MCF 10A (cell line): ENCODE results near the gene SYAP1. TPM values are rescaled to one million over a fixed set of nuclear protein-coding genes. Genes with fewer than 3 reads are reported as not detected.
"Not testable (repeated sequence)": the region's sequence is repeated elsewhere in the genome, so short reads cannot be mapped to it uniquely, and the experiment has no call there.

Source experiments
- BruUV-seq: library from RNA; stranded (reverse); fragments of 400-500 nt; replicated peaks from 2 replicates; lab custom pipeline; 2021; lab: Mats Ljungman, UMichigan
- CTCF ChIA-PET: fragments of 300-600 bp; sonication (Branson Sonifier 250); formaldehyde crosslinking; extraction: SDS; loops from one replicate; lab custom pipeline; 2021; ENCODE audit warnings: antibody characterized with exemption, inconsistent platforms; lab: Yijun Ruan, JAX
- POLR2A ChIA-PET: fragments of 300-600, 350-650 bp; sonication (Branson Sonifier 250); formaldehyde crosslinking; extraction: SDS; loops from one replicate; lab custom pipeline; 2020; ENCODE audit warnings: antibody characterized with exemption, inconsistent platforms; lab: Yijun Ruan, JAX
- DNase-seq: peaks from one replicate; pipeline ENCODE4 v3.0.0-alpha.2; 2018; ENCODE audit not compliant: unreplicated experiment
- H3K27ac Mint-ChIP-seq: one replicate; pipeline ENCODE4 v1.8.0; 2022; ENCODE audit warnings: mild to moderate bottlenecking, low read depth, mixed read lengths; ENCODE audit not compliant: unreplicated experiment
- H3K27me3 Mint-ChIP-seq: one replicate; pipeline ENCODE4 v1.8.0; 2022; ENCODE audit warnings: mixed read lengths; ENCODE audit not compliant: insufficient read depth, unreplicated experiment
- H3K36me3 Mint-ChIP-seq: one replicate; pipeline ENCODE4 v1.8.0; 2022; ENCODE audit warnings: mild to moderate bottlenecking, moderate library complexity, mixed read lengths; ENCODE audit not compliant: insufficient read depth, unreplicated experiment
- H3K4me1 Mint-ChIP-seq: one replicate; pipeline ENCODE4 v1.8.0; 2022; ENCODE audit warnings: mixed read lengths; ENCODE audit not compliant: insufficient read depth, unreplicated experiment
- H3K4me3 Mint-ChIP-seq: one replicate; pipeline ENCODE4 v1.8.0; 2022; ENCODE audit warnings: mild to moderate bottlenecking, moderate library complexity, mixed read lengths; ENCODE audit not compliant: unreplicated experiment
- H3K9me3 Mint-ChIP-seq: one replicate; pipeline ENCODE4 v1.8.0; 2022; ENCODE audit warnings: mixed read lengths; ENCODE audit not compliant: unreplicated experiment
- intact Hi-C: fragments of 100-400 bp; cut with micrococcal nuclease; formaldehyde crosslinking; loops from 2 replicates; pipeline ENCODE4 v1.14.1; 2022
- total RNA-seq: library from RNA; stranded (reverse); gene quantifications from 2 replicates; pipeline ENCODE4 v1.2.3, GENCODE V29; 2022
- TF ChIP-seq, protein P1 (sequence below): fragments of 200-600 bp; IDR thresholded peaks from one replicate; pipeline ENCODE4 v1.8.0; 2022; ENCODE audit warnings: antibody characterized with exemption, mild to moderate bottlenecking; ENCODE audit not compliant: unreplicated experiment

SYAP1 gene
- total RNA-seq, 1 experiment from 2014 or later, result 37.0 TPM

GRCh38 chrX:16712548-16713155, 6.8 kb upstream of the SYAP1 start, which contains the start of gene CTPS2:
TSS of gene CTPS2 (minus strand) at chrX:16712669. CDS start at chrX:16702902, 9,767 bp downstream.
- DNase-seq, result peak; percentile 67

GRCh38 chrX:16714504-16714903, 4.9 kb upstream of the SYAP1 start:
- peaks cover 38% of the 10 kb centered on the region for H3K27me3 Mint-ChIP-seq
- H3K9me3 Mint-ChIP-seq, result no peaks in the 10 kb centered on the region
- H3K4me3 Mint-ChIP-seq, result no peak overlapping the region
- no peaks in the 10 kb centered on the region for H3K36me3 Mint-ChIP-seq
- H3K27ac Mint-ChIP-seq, result no peak overlapping the region
- ChIA-PET POLR2A (interaction anchor here (0.7 kb wide), 1 partner anchor 645 kb away, joined by 3 read pairs; no protein-coding TSS in a partner anchor), CTCF (no interaction called here)
- intact Hi-C loops, result no loop called here
- TF ChIP-seq, protein P1, sequence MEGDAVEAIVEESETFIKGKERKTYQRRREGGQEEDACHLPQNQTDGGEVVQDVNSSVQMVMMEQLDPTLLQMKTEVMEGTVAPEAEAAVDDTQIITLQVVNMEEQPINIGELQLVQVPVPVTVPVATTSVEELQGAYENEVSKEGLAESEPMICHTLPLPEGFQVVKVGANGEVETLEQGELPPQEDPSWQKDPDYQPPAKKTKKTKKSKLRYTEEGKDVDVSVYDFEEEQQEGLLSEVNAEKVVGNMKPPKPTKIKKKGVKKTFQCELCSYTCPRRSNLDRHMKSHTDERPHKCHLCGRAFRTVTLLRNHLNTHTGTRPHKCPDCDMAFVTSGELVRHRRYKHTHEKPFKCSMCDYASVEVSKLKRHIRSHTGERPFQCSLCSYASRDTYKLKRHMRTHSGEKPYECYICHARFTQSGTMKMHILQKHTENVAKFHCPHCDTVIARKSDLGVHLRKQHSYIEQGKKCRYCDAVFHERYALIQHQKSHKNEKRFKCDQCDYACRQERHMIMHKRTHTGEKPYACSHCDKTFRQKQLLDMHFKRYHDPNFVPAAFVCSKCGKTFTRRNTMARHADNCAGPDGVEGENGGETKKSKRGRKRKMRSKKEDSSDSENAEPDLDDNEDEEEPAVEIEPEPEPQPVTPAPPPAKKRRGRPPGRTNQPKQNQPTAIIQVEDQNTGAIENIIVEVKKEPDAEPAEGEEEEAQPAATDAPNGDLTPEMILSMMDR, result no peak
- BruUV-seq, result no TSS peak
- peaks cover 5% of the 10 kb centered on the region for H3K4me1 Mint-ChIP-seq
- no peak for DNase-seq

More at GRCh38 chrX:16712548-16713155, 6.8 kb upstream of the SYAP1 start, which contains the start of gene CTPS2:
- TF ChIP-seq, protein P1, result no peak
- Mint-ChIP-seq H3K27ac (peak within 1 kb of the TSS; percentile 63), H3K36me3 (peaks cover 4% of the 10 kb centered on the region), H3K9me3 (no peaks in the 10 kb centered on the region), H3K4me1 (no peaks in the 10 kb centered on the region), H3K4me3 (peak within 1 kb of the TSS; percentile 86), H3K27me3 (peaks cover 41% of the 10 kb centered on the region)
- no TSS peak for BruUV-seq
- intact Hi-C loops, result no loop called here
- CTCF ChIA-PET, result interaction anchor here (0.6 to 0.7 kb wide), 2 partner anchors 170 to 1036 kb away, joined by 3 to 7 read pairs; no protein-coding TSS in a partner anchor
- POLR2A ChIA-PET, result interaction anchor here (0.6 to 1.5 kb wide), 6 partner anchors 8 to 1039 kb away, joined by 3 to 7 read pairs (median 3); no protein-coding TSS in a partner anchor

DNA sequence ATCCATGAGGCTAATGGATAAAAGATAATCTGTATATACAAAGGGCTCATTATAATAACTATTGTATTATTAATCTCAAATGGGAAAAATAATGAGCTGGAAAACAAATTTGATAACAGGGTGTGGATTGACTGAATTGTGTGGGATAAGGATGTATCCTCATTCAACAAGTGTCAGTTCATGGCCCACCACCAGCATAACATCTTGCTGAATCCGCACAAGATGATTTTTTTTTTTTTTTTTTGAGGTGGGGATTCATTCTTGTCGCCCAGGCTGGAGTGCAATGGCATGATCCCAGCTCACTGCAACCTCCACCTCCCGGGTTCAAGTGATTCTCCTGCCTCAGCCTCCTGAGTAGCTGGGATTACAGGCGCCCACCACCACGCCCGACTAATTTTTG, 3.8 kb upstream of the SYAP1 start:
- H3K36me3 Mint-ChIP-seq, H3K4me1 Mint-ChIP-seq, intact Hi-C loops, H3K27ac Mint-ChIP-seq, POLR2A ChIA-PET, H3K4me3 Mint-ChIP-seq, DNase-seq, CTCF ChIA-PET, BruUV-seq, H3K9me3 Mint-ChIP-seq: not testable (repeated sequence)
- H3K27me3 Mint-ChIP-seq, result peaks cover 27% of the 10 kb centered on the region

GRCh38 chrX:16716451-16716850, 3.0 kb upstream of the SYAP1 start:
- H3K36me3 Mint-ChIP-seq, H3K4me1 Mint-ChIP-seq, H3K4me3 Mint-ChIP-seq, H3K27ac Mint-ChIP-seq, H3K9me3 Mint-ChIP-seq, CTCF ChIA-PET, BruUV-seq, intact Hi-C loops, POLR2A ChIA-PET, DNase-seq: not testable (repeated sequence)
- H3K27me3 Mint-ChIP-seq, result peaks cover 23% of the 10 kb centered on the region

DNA sequence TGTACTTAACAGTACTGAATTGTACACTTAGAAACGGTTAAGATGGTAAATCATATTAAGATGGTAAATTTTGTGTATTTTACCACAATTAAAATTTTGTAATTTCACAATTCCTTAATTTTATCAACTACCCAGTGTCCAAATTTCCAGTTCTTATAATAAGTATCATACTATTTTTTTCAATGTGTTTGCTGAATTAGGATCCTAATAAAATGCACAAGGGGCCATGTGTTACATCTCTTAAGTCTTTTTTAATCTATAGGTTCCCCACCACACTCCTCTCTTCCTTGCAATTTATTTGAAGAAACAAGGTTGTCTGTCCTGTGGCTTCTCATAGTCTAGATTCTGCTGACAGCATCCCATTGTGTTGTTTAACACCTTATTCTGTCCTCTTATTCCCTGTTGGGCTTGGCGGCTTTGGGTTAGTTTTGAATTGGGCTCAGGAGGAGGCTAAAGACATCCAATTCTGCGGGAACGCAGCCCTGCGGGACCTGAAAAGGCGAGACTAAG, 533 bp upstream of the SYAP1 start:
- no peak for DNase-seq
- intact Hi-C loops, result loop anchor here (1.0 kb wide), 1 partner anchor 68 kb away; no protein-coding TSS in a partner anchor
- Mint-ChIP-seq H3K9me3 (no peaks in the 10 kb centered on the region), H3K4me3 (peak overlapping the region; percentile 94), H3K4me1 (peaks cover 5% of the 10 kb centered on the region), H3K27me3 (peaks cover 15% of the 10 kb centered on the region), H3K36me3 (no peaks in the 10 kb centered on the region), H3K27ac (peak overlapping the region; percentile 99)
- TSS peak; percentile 99 for BruUV-seq
- TF ChIP-seq, protein P1, result no peak
- POLR2A ChIA-PET, result interaction anchor here (0.7 to 2.6 kb wide), 24 partner anchors 14 to 1042 kb away, joined by 3 to 30 read pairs (median 5); partner anchors contain the start of genes AP1S2, CA5B, RBBP7 and TXLNG
- CTCF ChIA-PET, result interaction anchor here (0.9 kb wide), 1 partner anchor 152 kb away, joined by 3 read pairs; the partner anchor contains the start of gene RBBP7
